HepG2 (cell line): ENCODE data around the gene AK4. TPM values are rescaled to one million over a fixed set of nuclear protein-coding genes. Genes with fewer than 3 reads are reported as not detected.
"Not testable (repeated sequence)": the region's sequence is repeated elsewhere in the genome, so short reads cannot be mapped to it uniquely, and the experiment has no call there.

ENCODE experiments used
- ATAC-seq: fragments of 200-7000 bp; cut with Tn5 transposase; 3 replicates; pipeline ENCODE4 v1.9.1; 2020; ENCODE audit warnings: mild to moderate bottlenecking, moderate library complexity
- BruUV-seq: library from RNA; stranded (reverse); fragments of 400-500 nt; replicated peaks from 2 replicates; lab custom pipeline; 2021; lab: Mats Ljungman, UMichigan
- CTCF ChIA-PET: fragments of 300-600 bp; formaldehyde crosslinking; extraction: SDS; loops from one replicate; lab custom pipeline; 2021; ENCODE audit warnings: low total read pairs, inconsistent platforms, low intra/inter-chr PET ratio; lab: Yijun Ruan, JAX
- POLR2A ChIA-PET: fragments of 350-600 bp; sonication (Branson Sonifier 250); formaldehyde crosslinking; loops from one replicate; lab custom pipeline; 2020; ENCODE audit warnings: antibody characterized with exemption, inconsistent platforms; lab: Yijun Ruan, JAX
- DNase-seq: peaks from one replicate; pipeline ENCODE4 v3.0.0-alpha.2; 2015; ENCODE audit warnings: low spot score
- FAIRE-seq: peaks from 3 replicates; lab custom pipeline; 2011; peaks lifted over from hg19 to GRCh38; lab: Jason Lieb, UNC
- H2AFZ ChIP-seq: one replicate; pipeline ENCODE4 v1.6.1; 2011; ENCODE audit warnings: low read length, inconsistent platforms
- H3K27ac ChIP-seq: fragments of 300-600 bp; 3 replicates; pipeline ENCODE4 v1.8.0; 2011; ENCODE audit warnings: mixed run types, mild to moderate bottlenecking, mixed read lengths, low read length, inconsistent platforms; ENCODE audit not compliant: insufficient read depth; ENCODE audit errors: extremely low read length
- H3K27me3 ChIP-seq, 2 experiments: fragments of 200-600 bp in 1 of 2; 2 replicates in 1 of 2; 3 replicates in 1 of 2; pipeline versions ENCODE4 v1.6.0 to v1.8.0; 2011; ENCODE audit warnings: low read length in 2 of 2, mild to moderate bottlenecking in 2 of 2, moderate library complexity in 2 of 2, inconsistent platforms in 1 of 2; ENCODE audit not compliant: insufficient read depth in 2 of 2, control insufficient read depth in 1 of 2
- H3K36me3 ChIP-seq, 2 experiments: fragments of 200-600 bp in 1 of 2; replicated peaks in 1 of 2; 2 replicates in 1 of 2; 3 replicates in 1 of 2; pipeline versions ENCODE4 v1.5.1 to v1.8.0; 2011; ENCODE audit warnings: low read length in 2 of 2, inconsistent platforms in 1 of 2; ENCODE audit not compliant: insufficient read depth in 2 of 2, control insufficient read depth in 1 of 2
- H3K4me1 ChIP-seq: 2 replicates; pipeline ENCODE4 v1.5.1; 2012; ENCODE audit warnings: low read length, inconsistent platforms; ENCODE audit not compliant: insufficient read depth
- H3K4me2 ChIP-seq: 2 replicates; pipeline ENCODE4 v1.6.0; 2011; ENCODE audit warnings: low read depth, low read length, inconsistent platforms
- H3K4me3 ChIP-seq, 3 experiments: fragments of 200-600 bp in 1 of 3; sonication (generic), shearing (Covaris generic) in 1 of 3; replicated peaks in 1 of 3; 2 replicates each; pipeline ENCODE4 v1.5.1; 2011 to 2016; ENCODE audit warnings: low read length in 3 of 3, inconsistent platforms in 2 of 3, low read depth in 2 of 3, mild to moderate bottlenecking in 2 of 3, control low read depth in 1 of 3, mixed read lengths in 1 of 3; ENCODE audit not compliant: insufficient read depth in 1 of 3
- H3K79me2 ChIP-seq: one replicate; pipeline ENCODE4 v1.6.1; 2011; ENCODE audit warnings: low read length, inconsistent platforms; ENCODE audit not compliant: insufficient read depth
- H3K9ac ChIP-seq: 2 replicates; pipeline ENCODE4 v1.6.0; 2011; ENCODE audit warnings: mild to moderate bottlenecking, low read depth, low read length, inconsistent platforms; ENCODE audit not compliant: insufficient read depth
- H3K9me3 ChIP-seq: 2 replicates; pipeline ENCODE4 v1.5.1; 2012; ENCODE audit warnings: mild to moderate bottlenecking, low read length
- H4K20me1 ChIP-seq: 2 replicates; pipeline ENCODE4 v1.6.0; 2011; ENCODE audit warnings: inconsistent platforms, mild to moderate bottlenecking, low read length, moderate library complexity; ENCODE audit not compliant: insufficient read depth
- BCL6 ChIP-seq: IDR thresholded peaks from 2 replicates; pipeline ENCODE4 v1.6.1; 2016; ENCODE audit warnings: missing genetic modification reagents, missing compliant biosample characterization
- KLF15 ChIP-seq: sonication (generic); formaldehyde crosslinking; IDR thresholded peaks from 2 replicates; pipeline ENCODE4 v1.8.1; 2023; ENCODE audit warnings: borderline replicate concordance, mild to moderate bottlenecking, inconsistent platforms, missing genetic modification reagents, mixed read lengths
- PCBP2 ChIP-seq: fragments of 200-400 bp; formaldehyde crosslinking; optimal IDR thresholded peaks from 2 replicates; pipeline ENCODE3; 2018; ENCODE audit warnings: low read length, low read depth; ENCODE audit not compliant: poor library complexity, severe bottlenecking
- WGBS: methylation state at CpG from one replicate; pipeline ENCODE4 v1.1.6; 2017; ENCODE audit warnings: low lambda C conversion rate; 5-methylcytosine and 5-hydroxymethylcytosine counted together
- in situ Hi-C: cut with HindIII; loops from 2 replicates; pipeline ENCODE4 v1.10.0; 2017; ENCODE audit warnings: low pct_unique_long_range_greater_than_20kb; ENCODE audit not compliant: extremely low pct_ligation_motif_present
- intact Hi-C: fragments of 100-400 bp; cut with micrococcal nuclease; formaldehyde crosslinking; loops from one replicate; pipeline ENCODE4 v1.10.0; 2022; ENCODE audit not compliant: unreplicated experiment
- polyA plus RNA-seq, 8 experiments: library from polyadenylated mRNA; depleted of rRNA in 3 of 8; stranded (reverse) in 7 of 8; unstranded in 1 of 8; fragments of >200 nt; fragmentation: Illumina TruSeq in 4 of 8; extraction: Trizol in 4 of 8; gene quantifications; 2 replicates each; pipeline versions ENCODE4 v1.2.1 to v1.2.3, GENCODE V29; 2011 to 2016; ENCODE audit warnings: low read depth in 4 of 8, missing spikeins in 1 of 8, mixed read lengths in 1 of 8; ENCODE audit not compliant: insufficient read depth in 1 of 8
- total RNA-seq, 5 experiments: library from RNA; depleted of rRNA; stranded (reverse); fragments of >200 nt; fragmentation: Illumina TruSeq; extraction: Trizol; gene quantifications; 2 replicates each; pipeline ENCODE4 v1.2.3, GENCODE V29; 2016; ENCODE audit warnings: low read depth in 1 of 5

AK4 gene
- total and polyA plus RNA-seq, 2 of the 13 experiments (the other 11 are each of a cell fraction or from before 2014, with no cell fraction given), result 110 to 160 TPM

DNA sequence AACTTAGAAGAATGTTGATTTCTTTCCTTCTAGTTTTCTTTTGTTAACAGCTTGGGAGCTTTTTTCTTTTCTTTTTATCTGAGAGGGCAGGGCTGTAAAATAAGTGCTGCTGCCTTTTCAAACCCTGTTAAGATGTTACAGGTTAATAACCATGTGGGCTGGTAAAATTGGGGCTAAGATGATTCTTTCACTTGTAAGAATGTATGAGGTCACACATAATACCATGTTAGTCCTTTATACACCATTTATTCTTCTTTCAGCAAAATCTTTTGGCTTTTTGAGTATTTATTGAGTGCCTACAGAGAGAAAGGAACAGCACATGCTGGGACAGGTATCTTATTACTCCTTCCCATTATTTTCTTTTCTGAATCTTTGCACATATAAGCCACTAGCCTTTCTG, 6.1 kb upstream of the AK4 start:
- intact Hi-C loops (loop anchor here (5.0 to 10.0 kb wide), 2 partner anchors 65 to 283 kb away; partner anchors contain the start of genes LEPR and LEPROT), in situ Hi-C loops (no loop called here)
- POLR2A ChIA-PET, result no interaction called here
- no peak for TF ChIP-seq PCBP2
- TF ChIP-seq BCL6 (CRISPR knock-in tag), result 0 out of 2 replicates have a peak, but pooled peaks have one; percentile 0
- no peak for TF ChIP-seq KLF15 (CRISPR knock-in tag)
- ATAC-seq, result no peak
- Histone ChIP-seq H3K36me3 (no peaks in the 10 kb centered on the region), H3K9ac (no peak overlapping the region), H3K4me1 (peaks cover 52% of the 10 kb centered on the region), H3K9me3 (no peaks in the 10 kb centered on the region), H3K27me3 (no peaks in the 10 kb centered on the region; a peak in 1 of 5 replicates), H3K27ac (no peak overlapping the region), H3K79me2 (peaks cover 3% of the 10 kb centered on the region), H4K20me1 (no peaks in the 10 kb centered on the region), H3K4me2 (no peak overlapping the region), H3K4me3 (no peak overlapping the region), H2AFZ (no peak overlapping the region)
- CTCF ChIA-PET, result no interaction called here
- FAIRE-seq, result no peak
- DNase-seq, result no peak
- no TSS peak for BruUV-seq

DNA sequence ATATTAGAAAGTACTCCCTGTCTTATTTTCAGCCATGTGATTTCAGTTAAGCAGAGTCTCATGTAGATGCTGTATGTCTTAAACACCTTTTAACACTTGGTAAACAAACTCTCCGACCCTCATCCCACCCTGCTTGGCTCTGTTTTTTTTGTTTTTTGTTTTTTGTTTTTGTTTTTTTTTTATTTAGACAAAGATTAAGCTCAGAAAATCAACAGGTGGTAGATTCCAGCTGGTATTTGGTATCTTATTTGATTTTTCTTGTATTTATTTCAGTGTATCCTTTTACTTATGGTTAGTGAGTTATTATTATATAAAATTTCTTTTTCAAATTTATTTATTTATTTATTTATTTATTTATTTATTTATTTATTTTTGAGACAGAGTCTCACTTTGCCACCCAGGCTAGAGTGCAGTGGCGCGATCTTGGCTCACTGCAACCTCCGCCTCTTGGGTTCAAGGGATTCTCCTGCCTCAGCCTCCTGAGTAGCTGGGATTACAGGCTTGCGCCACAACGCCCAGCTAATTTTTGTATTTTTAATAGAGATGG, 4.8 kb upstream of the AK4 start:
- H2AFZ ChIP-seq, H3K4me3 ChIP-seq, H3K9ac ChIP-seq, H3K27ac ChIP-seq, H3K9me3 ChIP-seq, H3K79me2 ChIP-seq, H3K27me3 ChIP-seq, H4K20me1 ChIP-seq, DNase-seq, H3K4me2 ChIP-seq, POLR2A ChIA-PET, CTCF ChIA-PET, FAIRE-seq, BruUV-seq, in situ Hi-C loops, H3K36me3 ChIP-seq, ATAC-seq: not testable (repeated sequence)
- H3K4me1 ChIP-seq, result peaks cover 56% of the 10 kb centered on the region
- intact Hi-C loops, result loop anchor here (5.0 to 10.0 kb wide), 2 partner anchors 66 to 282 kb away; partner anchors contain the start of genes LEPR and LEPROT
- WGBS, result 72% methylated on average over 6 of the region's 6 CpGs
